CD4-positive, alpha-beta T cell (primary cell): ENCODE measurements around the gene CERS5. TPM values are rescaled to one million over a fixed set of nuclear protein-coding genes. Genes with fewer than 3 reads are reported as not detected.

ENCODE experiments used
- ATAC-seq: fragments of 200-7000 bp; cut with Tn5 transposase; one replicate; pipeline ENCODE4 v1.10.0; 2022; ENCODE audit warnings: mild to moderate bottlenecking; ENCODE audit not compliant: poor library complexity
- CTCF ChIA-PET: fragments of 350-600 bp; sonication (Branson Sonifier 250); formaldehyde crosslinking; loops from one replicate; lab custom pipeline; 2021; ENCODE audit warnings: antibody characterized with exemption, inconsistent platforms; lab: Charles Lee
- POLR2A ChIA-PET: fragments of 350-600 bp; sonication (Branson Sonifier 250); formaldehyde crosslinking; loops from one replicate; lab custom pipeline; 2021; ENCODE audit warnings: antibody characterized with exemption, inconsistent platforms; lab: Charles Lee
- DNase-seq, 14 experiments: peaks; one replicate each; pipeline ENCODE4 v3.0.0-alpha.2; 2013 to 2020; ENCODE audit warnings: mixed read lengths in 2 of 14
- H3K27ac ChIP-seq, 2 donors: one replicate each; pipeline versions ENCODE4 v1.5.1 to v1.7.0; 2013; ENCODE audit warnings: low read length in 2 of 2, low read depth in 1 of 2, mild to moderate bottlenecking in 1 of 2
- H3K27me3 ChIP-seq, 2 experiments: 1 replicate in 1 of 2; 2 replicates in 1 of 2; pipeline versions ENCODE4 v1.6.1 to v1.7.0; 2013; ENCODE audit warnings: low read length in 2 of 2, control low read depth in 1 of 2, mild to moderate bottlenecking in 1 of 2, moderate library complexity in 1 of 2; ENCODE audit not compliant: insufficient read depth in 2 of 2, control insufficient read depth in 1 of 2
- H3K36me3 ChIP-seq: one replicate; pipeline ENCODE4 v1.6.1; 2013; ENCODE audit warnings: low read length, control low read depth; ENCODE audit not compliant: insufficient read depth
- H3K4me1 ChIP-seq: one replicate; pipeline ENCODE4 v1.6.1; 2013; ENCODE audit warnings: low read length, control low read depth; ENCODE audit not compliant: insufficient read depth
- H3K4me3 ChIP-seq: one replicate; pipeline ENCODE4 v1.5.1; 2013; ENCODE audit warnings: mild to moderate bottlenecking, low read length, moderate library complexity
- H3K9me3 ChIP-seq, 2 experiments: 1 replicate in 1 of 2; 2 replicates in 1 of 2; pipeline versions ENCODE4 v1.6.1 to v1.7.0; 2013; ENCODE audit warnings: low read length in 2 of 2, mild to moderate bottlenecking in 2 of 2, control low read depth in 1 of 2, moderate library complexity in 1 of 2; ENCODE audit not compliant: control insufficient read depth in 1 of 2, insufficient read depth in 1 of 2
- H3K27ac Mint-ChIP-seq: one replicate; pipeline ENCODE4 v1.8.0; 2020; ENCODE audit warnings: mixed read lengths
- H3K27me3 Mint-ChIP-seq: one replicate; pipeline ENCODE4 v1.8.0; 2021; ENCODE audit warnings: mixed read lengths
- H3K36me3 Mint-ChIP-seq: one replicate; pipeline ENCODE4 v1.8.0; 2021; ENCODE audit warnings: low read depth, mixed read lengths
- H3K4me1 Mint-ChIP-seq: one replicate; pipeline ENCODE4 v1.8.0; 2021; ENCODE audit warnings: low read depth, mixed read lengths
- H3K4me3 Mint-ChIP-seq: one replicate; pipeline ENCODE4 v1.8.0; 2020; ENCODE audit warnings: mild to moderate bottlenecking, mixed read lengths
- H3K9me3 Mint-ChIP-seq: one replicate; pipeline ENCODE4 v1.8.0; 2020; ENCODE audit warnings: mixed read lengths
- intact Hi-C, 2 experiments: fragments of 100-400 bp; cut with DNase I in 1 of 2; cut with micrococcal nuclease in 1 of 2; formaldehyde crosslinking; loops; one replicate each; pipeline versions ENCODE4 v1.15.1 to v1.9.0; 2023 to 2025; cut with DNase I, micrococcal nuclease
- total RNA-seq, 174 experiments: library from RNA in 2 of 174; stranded (reverse) in 2 of 174; gene quantifications; one replicate each; pipeline ENCODE4 v1.2.3 and lab custom pipeline; 2021 to 2026
- TF ChIP-seq, protein P1 (sequence below): fragments of 200-600 bp; IDR thresholded peaks from one replicate; pipeline ENCODE4 v1.8.0; 2022; ENCODE audit warnings: antibody characterized with exemption, mild to moderate bottlenecking

Gene CERS5
- total RNA-seq, 2 experiments from 2014 or later: 42.3 to 44.5 TPM

DNA sequence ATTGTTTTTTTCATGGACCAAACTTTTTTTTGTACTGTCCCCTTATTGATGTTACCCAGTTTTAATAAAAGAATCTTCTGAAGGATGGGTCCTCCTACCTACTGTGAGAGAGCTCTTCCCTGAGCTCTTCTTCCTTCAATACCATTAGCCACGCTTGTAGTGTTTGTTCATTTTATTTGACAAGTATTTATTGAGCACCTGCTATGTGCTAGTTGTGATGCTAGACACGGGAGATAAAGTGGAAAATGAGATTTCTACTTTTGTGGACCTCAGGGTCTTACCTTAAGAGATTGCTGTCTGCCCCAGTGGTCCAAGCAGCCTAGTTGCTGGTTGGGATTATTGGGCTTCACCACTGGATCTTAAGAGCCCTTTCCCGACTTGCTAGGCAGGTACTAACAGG lies 66.6 kb downstream of the CERS5 start:
- Histone ChIP-seq H3K4me1 (no peaks in the 10 kb centered on the region), H3K27ac (no peak overlapping the region), H3K9me3 (no peaks in the 10 kb centered on the region), H3K36me3 (peaks cover 42% of the 10 kb centered on the region), H3K27me3 (no peaks in the 10 kb centered on the region), H3K4me3 (no peak overlapping the region)
- ATAC-seq (no peak), DNase-seq (no peak)
- Mint-ChIP-seq H3K36me3 (peaks cover 69% of the 10 kb centered on the region), H3K4me3 (no peak overlapping the region), H3K27ac (no peak overlapping the region), H3K27me3 (no peaks in the 10 kb centered on the region), H3K4me1 (no peaks in the 10 kb centered on the region), H3K9me3 (no peaks in the 10 kb centered on the region)
- intact Hi-C loops: no loop called here
- CTCF ChIA-PET: no interaction called here
- POLR2A ChIA-PET: no interaction called here
- TF ChIP-seq, protein P1, sequence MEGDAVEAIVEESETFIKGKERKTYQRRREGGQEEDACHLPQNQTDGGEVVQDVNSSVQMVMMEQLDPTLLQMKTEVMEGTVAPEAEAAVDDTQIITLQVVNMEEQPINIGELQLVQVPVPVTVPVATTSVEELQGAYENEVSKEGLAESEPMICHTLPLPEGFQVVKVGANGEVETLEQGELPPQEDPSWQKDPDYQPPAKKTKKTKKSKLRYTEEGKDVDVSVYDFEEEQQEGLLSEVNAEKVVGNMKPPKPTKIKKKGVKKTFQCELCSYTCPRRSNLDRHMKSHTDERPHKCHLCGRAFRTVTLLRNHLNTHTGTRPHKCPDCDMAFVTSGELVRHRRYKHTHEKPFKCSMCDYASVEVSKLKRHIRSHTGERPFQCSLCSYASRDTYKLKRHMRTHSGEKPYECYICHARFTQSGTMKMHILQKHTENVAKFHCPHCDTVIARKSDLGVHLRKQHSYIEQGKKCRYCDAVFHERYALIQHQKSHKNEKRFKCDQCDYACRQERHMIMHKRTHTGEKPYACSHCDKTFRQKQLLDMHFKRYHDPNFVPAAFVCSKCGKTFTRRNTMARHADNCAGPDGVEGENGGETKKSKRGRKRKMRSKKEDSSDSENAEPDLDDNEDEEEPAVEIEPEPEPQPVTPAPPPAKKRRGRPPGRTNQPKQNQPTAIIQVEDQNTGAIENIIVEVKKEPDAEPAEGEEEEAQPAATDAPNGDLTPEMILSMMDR: no peak

DNA sequence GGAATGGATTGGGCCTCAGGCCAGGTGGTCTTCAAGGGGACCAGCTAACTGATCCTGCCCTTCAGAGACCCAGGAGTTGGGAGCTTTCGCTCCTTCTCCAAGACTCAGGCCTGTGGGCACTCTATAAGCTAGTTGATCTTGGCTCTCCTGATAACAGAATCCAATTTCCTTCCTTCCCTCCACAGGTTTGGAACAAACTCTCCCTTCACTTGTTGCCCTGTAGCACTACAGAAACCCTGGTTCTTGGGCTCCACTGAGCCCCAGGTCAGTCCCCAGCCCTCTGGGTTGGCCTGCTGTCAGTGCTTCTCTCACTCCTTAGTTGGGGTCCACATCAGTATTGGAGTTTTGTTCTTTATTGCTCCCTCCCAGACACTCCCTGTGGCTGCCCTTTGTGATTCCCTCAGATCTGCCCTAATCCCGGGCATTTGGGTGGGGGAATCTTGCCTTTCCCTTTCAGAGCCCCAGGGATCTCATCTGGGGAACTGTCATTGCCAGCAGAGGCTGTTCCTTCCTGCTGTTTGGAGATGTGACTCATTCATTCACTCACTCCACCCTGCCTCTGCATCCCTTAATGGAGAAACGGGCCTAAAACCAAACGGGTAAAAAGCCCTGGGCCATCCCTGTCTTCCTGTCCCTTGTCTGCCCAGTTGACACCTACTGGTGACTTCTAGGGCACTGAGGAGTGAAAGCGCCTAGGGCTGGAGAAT lies 67.7 kb downstream of the CERS5 start:
- no peak overlapping the region for H3K4me3 ChIP-seq
- H3K36me3 Mint-ChIP-seq: peaks cover 80% of the 10 kb centered on the region
- CTCF ChIA-PET: no interaction called here
- H3K27ac ChIP-seq: no peak overlapping the region
- ATAC-seq (no peak), DNase-seq (no peak)
- intact Hi-C loops: no loop called here
- H3K9me3 Mint-ChIP-seq: no peaks in the 10 kb centered on the region
- no peaks in the 10 kb centered on the region for H3K27me3 ChIP-seq
- H3K4me1 ChIP-seq: no peaks in the 10 kb centered on the region
- no peak overlapping the region for H3K27ac Mint-ChIP-seq
- TF ChIP-seq, protein P1: no peak
- H3K27me3 Mint-ChIP-seq: no peaks in the 10 kb centered on the region
- no peaks in the 10 kb centered on the region for H3K9me3 ChIP-seq
- H3K4me3 Mint-ChIP-seq: no peak overlapping the region
- H3K4me1 Mint-ChIP-seq: no peaks in the 10 kb centered on the region
- H3K36me3 ChIP-seq: peaks cover 53% of the 10 kb centered on the region
- POLR2A ChIA-PET: interaction anchor here (1.2 kb wide), 1 partner anchor 13 kb away, joined by 4 read pairs; the partner anchor contains the start of gene COX14

DNA sequence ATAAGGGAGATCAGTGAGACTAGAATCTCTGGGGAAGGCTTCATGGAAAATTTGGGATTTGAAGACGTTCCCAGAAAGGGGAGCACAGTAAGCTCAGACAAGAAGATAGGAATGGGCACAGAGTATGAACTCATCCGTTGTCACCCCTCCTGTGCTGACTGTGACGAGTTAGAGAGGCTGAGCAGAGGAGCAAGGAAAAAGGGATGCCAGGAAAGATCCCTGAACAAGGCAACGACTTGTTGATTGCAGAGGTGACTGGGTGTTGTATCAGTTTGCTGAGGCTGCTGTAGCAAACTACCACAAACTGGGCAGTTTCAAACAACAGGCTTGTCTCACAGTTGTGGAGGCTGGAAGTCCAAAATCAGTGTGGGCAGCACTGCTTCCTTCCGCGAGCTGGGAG lies 69.2 kb downstream of the CERS5 start:
- H3K9me3 ChIP-seq: no peaks in the 10 kb centered on the region
- H3K27ac ChIP-seq: no peak overlapping the region
- Mint-ChIP-seq H3K4me1 (no peaks in the 10 kb centered on the region), H3K4me3 (no peak overlapping the region), H3K27me3 (no peaks in the 10 kb centered on the region), H3K27ac (no peak overlapping the region), H3K36me3 (peaks cover 93% of the 10 kb centered on the region), H3K9me3 (no peaks in the 10 kb centered on the region)
- H3K4me3 ChIP-seq: no peak overlapping the region
- ATAC-seq: no peak
- POLR2A ChIA-PET: no interaction called here
- intact Hi-C loops: no loop called here
- no peaks in the 10 kb centered on the region for H3K4me1 ChIP-seq
- CTCF ChIA-PET: no interaction called here
- DNase-seq: no peak
- peaks cover 67% of the 10 kb centered on the region for H3K36me3 ChIP-seq
- TF ChIP-seq, protein P1: no peak
- no peaks in the 10 kb centered on the region for H3K27me3 ChIP-seq
